Measurements from ENCODE around the gene BRD7. TPM values are rescaled to one million over a fixed set of nuclear protein-coding genes. Genes with fewer than 3 reads are reported as not detected.
A peak's percentile ranks its signal among the peaks of the same experiment; 100 is the strongest.

The BRD7 gene
- total and polyA plus RNA-seq, 2 of the 13 experiments (the other 11 are each of a cell fraction or from before 2014, with no cell fraction given) = 82.3 to 149 TPM

DNA sequence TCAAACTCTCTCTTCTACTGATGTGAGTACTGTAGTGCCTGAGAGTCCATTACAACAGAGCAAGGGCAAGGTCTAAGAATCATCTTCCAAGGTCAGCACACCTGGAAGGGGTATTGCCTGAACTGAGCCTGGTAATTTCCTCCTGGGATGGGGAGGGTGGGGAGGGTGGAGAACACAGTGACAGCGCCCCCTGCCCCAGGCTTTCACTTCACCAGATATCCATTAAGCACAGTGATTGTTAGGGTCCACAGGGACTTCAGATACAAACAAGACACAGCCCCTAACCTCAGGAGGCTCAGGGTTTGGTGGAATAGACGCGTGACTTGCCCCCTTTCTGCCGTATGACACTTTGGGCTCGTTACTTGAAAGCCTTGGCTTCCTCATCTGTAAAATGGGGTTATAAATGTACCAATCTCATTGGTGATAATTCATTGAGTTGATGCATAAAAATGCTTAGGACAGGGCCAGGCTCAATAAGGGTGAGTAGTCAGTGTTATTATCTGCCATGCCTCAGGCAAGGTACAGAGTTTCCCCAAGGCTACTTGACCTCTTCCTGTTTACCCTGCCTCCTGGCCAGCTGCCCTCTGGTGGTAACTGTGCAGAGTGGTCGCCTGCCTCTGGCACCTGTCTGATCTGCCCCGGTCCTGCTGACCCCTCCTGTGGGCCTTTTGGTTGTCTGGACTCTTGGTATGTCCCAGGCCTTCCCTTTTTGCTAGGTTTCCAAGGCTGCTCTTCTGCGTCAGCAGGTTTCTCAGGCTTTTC is 13.1 kb upstream of the BRD7 start (continued):
- TF ChIP-seq, protein P1, sequence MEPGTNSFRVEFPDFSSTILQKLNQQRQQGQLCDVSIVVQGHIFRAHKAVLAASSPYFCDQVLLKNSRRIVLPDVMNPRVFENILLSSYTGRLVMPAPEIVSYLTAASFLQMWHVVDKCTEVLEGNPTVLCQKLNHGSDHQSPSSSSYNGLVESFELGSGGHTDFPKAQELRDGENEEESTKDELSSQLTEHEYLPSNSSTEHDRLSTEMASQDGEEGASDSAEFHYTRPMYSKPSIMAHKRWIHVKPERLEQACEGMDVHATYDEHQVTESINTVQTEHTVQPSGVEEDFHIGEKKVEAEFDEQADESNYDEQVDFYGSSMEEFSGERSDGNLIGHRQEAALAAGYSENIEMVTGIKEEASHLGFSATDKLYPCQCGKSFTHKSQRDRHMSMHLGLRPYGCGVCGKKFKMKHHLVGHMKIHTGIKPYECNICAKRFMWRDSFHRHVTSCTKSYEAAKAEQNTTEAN (CRISPR knock-in tag; conservative IDR thresholded peaks at IDR 0.05) = no peak
- TF ChIP-seq ZMAT3 (CRISPR knock-in tag; conservative IDR thresholded peaks at IDR 0.05) = no peak
- no peak for TF ChIP-seq ZNF674 (CRISPR knock-in tag; IDR thresholded peaks at IDR 0.05; ENCODE audit: low read depth)
- no peak for TF ChIP-seq ZNF556 (CRISPR knock-in tag; IDR thresholded peaks at IDR 0.05; ENCODE audit: borderline replicate concordance)
- no peak for TF ChIP-seq FLYWCH1 (CRISPR knock-in tag; IDR thresholded peaks at IDR 0.05)
- no peak for TF ChIP-seq ZNF790 (CRISPR knock-in tag; IDR thresholded peaks at IDR 0.05; ENCODE audit: borderline replicate concordance)
- TF ChIP-seq ZMYM4 (CRISPR knock-in tag; IDR thresholded peaks at IDR 0.05) = peak; percentile 77
- no peak for TF ChIP-seq ZNF282 (IDR thresholded peaks at IDR 0.05; ENCODE audit: partially characterized antibody)
- TF ChIP-seq IKZF4 (CRISPR knock-in tag; IDR thresholded peaks at IDR 0.05; ENCODE audit: borderline replicate concordance, low read depth, not compliant biosample characterization) = no peak
- no peak for TF ChIP-seq ZKSCAN5 (CRISPR knock-in tag; IDR thresholded peaks at IDR 0.05)
- TF ChIP-seq ESRRA (CRISPR knock-in tag; IDR thresholded peaks at IDR 0.05; ENCODE audit: low read depth) = no peak
- TF ChIP-seq, protein P2, sequence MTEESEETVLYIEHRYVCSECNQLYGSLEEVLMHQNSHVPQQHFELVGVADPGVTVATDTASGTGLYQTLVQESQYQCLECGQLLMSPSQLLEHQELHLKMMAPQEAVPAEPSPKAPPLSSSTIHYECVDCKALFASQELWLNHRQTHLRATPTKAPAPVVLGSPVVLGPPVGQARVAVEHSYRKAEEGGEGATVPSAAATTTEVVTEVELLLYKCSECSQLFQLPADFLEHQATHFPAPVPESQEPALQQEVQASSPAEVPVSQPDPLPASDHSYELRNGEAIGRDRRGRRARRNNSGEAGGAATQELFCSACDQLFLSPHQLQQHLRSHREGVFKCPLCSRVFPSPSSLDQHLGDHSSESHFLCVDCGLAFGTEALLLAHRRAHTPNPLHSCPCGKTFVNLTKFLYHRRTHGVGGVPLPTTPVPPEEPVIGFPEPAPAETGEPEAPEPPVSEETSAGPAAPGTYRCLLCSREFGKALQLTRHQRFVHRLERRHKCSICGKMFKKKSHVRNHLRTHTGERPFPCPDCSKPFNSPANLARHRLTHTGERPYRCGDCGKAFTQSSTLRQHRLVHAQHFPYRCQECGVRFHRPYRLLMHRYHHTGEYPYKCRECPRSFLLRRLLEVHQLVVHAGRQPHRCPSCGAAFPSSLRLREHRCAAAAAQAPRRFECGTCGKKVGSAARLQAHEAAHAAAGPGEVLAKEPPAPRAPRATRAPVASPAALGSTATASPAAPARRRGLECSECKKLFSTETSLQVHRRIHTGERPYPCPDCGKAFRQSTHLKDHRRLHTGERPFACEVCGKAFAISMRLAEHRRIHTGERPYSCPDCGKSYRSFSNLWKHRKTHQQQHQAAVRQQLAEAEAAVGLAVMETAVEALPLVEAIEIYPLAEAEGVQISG (CRISPR knock-in tag; IDR thresholded peaks at IDR 0.05) = peak; percentile 91
- TF ChIP-seq, protein P3, sequence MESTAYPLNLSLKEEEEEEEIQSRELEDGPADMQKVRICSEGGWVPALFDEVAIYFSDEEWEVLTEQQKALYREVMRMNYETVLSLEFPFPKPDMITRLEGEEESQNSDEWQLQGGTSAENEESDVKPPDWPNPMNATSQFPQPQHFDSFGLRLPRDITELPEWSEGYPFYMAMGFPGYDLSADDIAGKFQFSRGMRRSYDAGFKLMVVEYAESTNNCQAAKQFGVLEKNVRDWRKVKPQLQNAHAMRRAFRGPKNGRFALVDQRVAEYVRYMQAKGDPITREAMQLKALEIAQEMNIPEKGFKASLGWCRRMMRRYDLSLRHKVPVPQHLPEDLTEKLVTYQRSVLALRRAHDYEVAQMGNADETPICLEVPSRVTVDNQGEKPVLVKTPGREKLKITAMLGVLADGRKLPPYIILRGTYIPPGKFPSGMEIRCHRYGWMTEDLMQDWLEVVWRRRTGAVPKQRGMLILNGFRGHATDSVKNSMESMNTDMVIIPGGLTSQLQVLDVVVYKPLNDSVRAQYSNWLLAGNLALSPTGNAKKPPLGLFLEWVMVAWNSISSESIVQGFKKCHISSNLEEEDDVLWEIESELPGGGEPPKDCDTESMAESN (CRISPR knock-in tag; conservative IDR thresholded peaks at IDR 0.05) = no peak
- TF ChIP-seq, protein P4, sequence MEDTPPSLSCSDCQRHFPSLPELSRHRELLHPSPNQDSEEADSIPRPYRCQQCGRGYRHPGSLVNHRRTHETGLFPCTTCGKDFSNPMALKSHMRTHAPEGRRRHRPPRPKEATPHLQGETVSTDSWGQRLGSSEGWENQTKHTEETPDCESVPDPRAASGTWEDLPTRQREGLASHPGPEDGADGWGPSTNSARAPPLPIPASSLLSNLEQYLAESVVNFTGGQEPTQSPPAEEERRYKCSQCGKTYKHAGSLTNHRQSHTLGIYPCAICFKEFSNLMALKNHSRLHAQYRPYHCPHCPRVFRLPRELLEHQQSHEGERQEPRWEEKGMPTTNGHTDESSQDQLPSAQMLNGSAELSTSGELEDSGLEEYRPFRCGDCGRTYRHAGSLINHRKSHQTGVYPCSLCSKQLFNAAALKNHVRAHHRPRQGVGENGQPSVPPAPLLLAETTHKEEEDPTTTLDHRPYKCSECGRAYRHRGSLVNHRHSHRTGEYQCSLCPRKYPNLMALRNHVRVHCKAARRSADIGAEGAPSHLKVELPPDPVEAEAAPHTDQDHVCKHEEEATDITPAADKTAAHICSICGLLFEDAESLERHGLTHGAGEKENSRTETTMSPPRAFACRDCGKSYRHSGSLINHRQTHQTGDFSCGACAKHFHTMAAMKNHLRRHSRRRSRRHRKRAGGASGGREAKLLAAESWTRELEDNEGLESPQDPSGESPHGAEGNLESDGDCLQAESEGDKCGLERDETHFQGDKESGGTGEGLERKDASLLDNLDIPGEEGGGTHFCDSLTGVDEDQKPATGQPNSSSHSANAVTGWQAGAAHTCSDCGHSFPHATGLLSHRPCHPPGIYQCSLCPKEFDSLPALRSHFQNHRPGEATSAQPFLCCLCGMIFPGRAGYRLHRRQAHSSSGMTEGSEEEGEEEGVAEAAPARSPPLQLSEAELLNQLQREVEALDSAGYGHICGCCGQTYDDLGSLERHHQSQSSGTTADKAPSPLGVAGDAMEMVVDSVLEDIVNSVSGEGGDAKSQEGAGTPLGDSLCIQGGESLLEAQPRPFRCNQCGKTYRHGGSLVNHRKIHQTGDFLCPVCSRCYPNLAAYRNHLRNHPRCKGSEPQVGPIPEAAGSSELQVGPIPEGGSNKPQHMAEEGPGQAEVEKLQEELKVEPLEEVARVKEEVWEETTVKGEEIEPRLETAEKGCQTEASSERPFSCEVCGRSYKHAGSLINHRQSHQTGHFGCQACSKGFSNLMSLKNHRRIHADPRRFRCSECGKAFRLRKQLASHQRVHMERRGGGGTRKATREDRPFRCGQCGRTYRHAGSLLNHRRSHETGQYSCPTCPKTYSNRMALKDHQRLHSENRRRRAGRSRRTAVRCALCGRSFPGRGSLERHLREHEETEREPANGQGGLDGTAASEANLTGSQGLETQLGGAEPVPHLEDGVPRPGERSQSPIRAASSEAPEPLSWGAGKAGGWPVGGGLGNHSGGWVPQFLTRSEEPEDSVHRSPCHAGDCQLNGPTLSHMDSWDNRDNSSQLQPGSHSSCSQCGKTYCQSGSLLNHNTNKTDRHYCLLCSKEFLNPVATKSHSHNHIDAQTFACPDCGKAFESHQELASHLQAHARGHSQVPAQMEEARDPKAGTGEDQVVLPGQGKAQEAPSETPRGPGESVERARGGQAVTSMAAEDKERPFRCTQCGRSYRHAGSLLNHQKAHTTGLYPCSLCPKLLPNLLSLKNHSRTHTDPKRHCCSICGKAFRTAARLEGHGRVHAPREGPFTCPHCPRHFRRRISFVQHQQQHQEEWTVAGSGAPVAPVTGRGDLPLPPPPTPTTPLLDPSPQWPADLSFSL (CRISPR knock-in tag; IDR thresholded peaks at IDR 0.05) = no peak
- no peak for TF ChIP-seq SNRNP70 (IDR thresholded peaks at IDR 0.05; ENCODE audit: low read depth, low read length)

All from HepG2 (cell line).